Naive B cell (primary cell): ENCODE results near the gene OR6C4. TPM values are rescaled to one million over a fixed set of nuclear protein-coding genes. Genes with fewer than 3 reads are reported as not detected.
"Not testable (repeated sequence)": the region's sequence is repeated elsewhere in the genome, so short reads cannot be mapped to it uniquely, and the experiment has no call there.

Source experiments
- ATAC-seq, 2 donors: fragments of 150-1000 bp; cut with Tn5 transposase; 2 replicates each; pipeline ENCODE4 v1.10.0; 2021; ENCODE audit warnings: low read depth in 2 of 2, mild to moderate bottlenecking in 2 of 2, moderate library complexity in 2 of 2
- DNase-seq: peaks from one replicate; pipeline ENCODE4 v3.0.0; 2022
- H3K27ac Mint-ChIP-seq, 6 donors: one replicate each; pipeline ENCODE4 v1.8.0; 2020 to 2022; ENCODE audit warnings: mild to moderate bottlenecking in 6 of 6, mixed read lengths in 6 of 6, moderate library complexity in 5 of 6, inconsistent platforms in 2 of 6
- H3K27me3 Mint-ChIP-seq, 3 donors: one replicate each; pipeline ENCODE4 v1.8.0; 2021 to 2022; ENCODE audit warnings: mixed read lengths in 3 of 3, mild to moderate bottlenecking in 1 of 3
- H3K36me3 Mint-ChIP-seq, 2 donors: one replicate each; pipeline ENCODE4 v1.8.0; 2020 to 2022; ENCODE audit warnings: mixed read lengths in 2 of 2, inconsistent platforms in 1 of 2, mild to moderate bottlenecking in 1 of 2
- H3K4me1 Mint-ChIP-seq, 3 donors: one replicate each; pipeline ENCODE4 v1.8.0; 2020 to 2022; ENCODE audit warnings: mixed read lengths in 3 of 3, inconsistent platforms in 1 of 3, mild to moderate bottlenecking in 1 of 3, moderate library complexity in 1 of 3
- H3K4me3 Mint-ChIP-seq, 8 donors: one replicate each; pipeline ENCODE4 v1.8.0; 2020 to 2022; ENCODE audit warnings: mild to moderate bottlenecking in 8 of 8, mixed read lengths in 8 of 8, moderate library complexity in 8 of 8, inconsistent platforms in 2 of 8
- H3K9me3 Mint-ChIP-seq, 7 donors: one replicate each; pipeline ENCODE4 v1.8.0; 2020 to 2022; ENCODE audit warnings: mixed read lengths in 7 of 7, mild to moderate bottlenecking in 5 of 7, inconsistent platforms in 2 of 7, moderate library complexity in 1 of 7
- polyA plus RNA-seq, 6 donors: library from polyadenylated mRNA; unstranded; fragments of 300-500 nt; fragmentation: Illumina TruSeq; gene quantifications; one replicate each; pipeline ENCODE4 v1.2.3, GENCODE V29; 2021; ENCODE audit warnings: low read depth in 6 of 6

Gene OR6C4
- polyA plus RNA-seq = not detected

DNA sequence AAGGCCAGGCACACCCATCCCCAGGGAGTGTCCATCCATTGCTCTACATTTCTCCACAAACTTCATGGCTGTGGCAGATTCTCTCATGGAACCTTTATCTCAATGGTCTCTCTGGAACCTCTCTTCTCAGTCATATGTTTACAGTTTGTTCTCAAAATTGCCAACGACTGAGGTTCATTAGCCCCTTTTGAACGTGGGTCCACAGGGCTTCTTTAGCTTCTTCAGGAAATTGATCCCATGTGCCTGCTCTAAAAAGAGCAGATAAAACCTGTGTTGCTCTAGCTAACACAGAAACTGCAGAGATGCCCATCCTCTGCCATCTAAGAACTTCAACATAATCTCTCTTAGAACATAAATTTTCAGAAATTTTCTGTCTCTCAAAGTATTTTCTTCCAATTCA is at the start of gene OR6C4:
OR6C4 (plus strand) TSS at position 301 of the 400 bp plus-strand sequence. CDS start 1,625 bp downstream, outside the sequence.
- no peak within 1 kb of the TSS for H3K27ac Mint-ChIP-seq
- H3K4me1 Mint-ChIP-seq = no peaks in the 10 kb centered on the region
- no peak for DNase-seq
- H3K4me3 Mint-ChIP-seq = no peak within 1 kb of the TSS
- H3K27me3 Mint-ChIP-seq = peaks cover 16 to 34% (median 23%) of the 10 kb centered on the region in 3 donors
- no peak for ATAC-seq
- H3K9me3 Mint-ChIP-seq = peaks cover 0 to 18% (median 11%) of the 10 kb centered on the region in 7 donors
- peaks cover 0 to 4% of the 10 kb centered on the region in 2 donors for H3K36me3 Mint-ChIP-seq

- no peak for ATAC-seq
- H3K27me3 Mint-ChIP-seq = peaks cover 0 to 13% (median 5%) of the 10 kb centered on the region in 3 donors
- no peaks in the 10 kb centered on the region for H3K36me3 Mint-ChIP-seq
- peaks cover 4 to 15% (median 6%) of the 10 kb centered on the region in 3 donors for H3K4me1 Mint-ChIP-seq
- H3K4me3 Mint-ChIP-seq = no peak overlapping the region
- H3K9me3 Mint-ChIP-seq = peaks cover 0 to 2% (median 0%) of the 10 kb centered on the region in 7 donors
- no peak for DNase-seq
- H3K27ac Mint-ChIP-seq = no peak overlapping the region
Measured at GRCh38 chr12:55499810-55500252, 49.6 kb upstream of the OR6C4 start.

DNA sequence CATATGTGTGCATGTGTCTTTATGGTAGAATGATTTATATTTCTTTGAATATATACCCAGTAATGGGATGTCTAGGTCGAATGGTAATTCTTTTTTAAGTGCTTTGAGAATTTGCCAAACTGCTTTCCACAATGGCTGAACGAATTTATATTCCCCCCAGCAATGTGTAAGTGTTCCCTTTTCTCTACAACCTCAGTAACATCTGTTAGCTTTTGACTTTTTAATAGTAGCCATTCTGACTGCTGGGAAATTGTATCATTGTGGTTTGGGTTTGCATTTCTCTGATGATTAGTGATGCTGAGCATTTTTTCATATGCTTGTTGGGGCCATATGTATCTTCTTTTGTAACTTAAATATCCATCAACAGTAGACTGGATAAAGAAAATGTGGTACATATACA is 47.8 kb upstream of the OR6C4 start:
- Mint-ChIP-seq H3K4me1 (peaks cover 4 to 15% (median 6%) of the 10 kb centered on the region in 3 donors), H3K27ac (no peak overlapping the region), H3K4me3 (no peak overlapping the region), H3K9me3 (peaks cover 0 to 7% (median 0%) of the 10 kb centered on the region in 7 donors), H3K36me3 (no peaks in the 10 kb centered on the region), H3K27me3 (peaks cover 0 to 6% (median 5%) of the 10 kb centered on the region in 3 donors)
- ATAC-seq (no peak), DNase-seq (no peak)

DNA sequence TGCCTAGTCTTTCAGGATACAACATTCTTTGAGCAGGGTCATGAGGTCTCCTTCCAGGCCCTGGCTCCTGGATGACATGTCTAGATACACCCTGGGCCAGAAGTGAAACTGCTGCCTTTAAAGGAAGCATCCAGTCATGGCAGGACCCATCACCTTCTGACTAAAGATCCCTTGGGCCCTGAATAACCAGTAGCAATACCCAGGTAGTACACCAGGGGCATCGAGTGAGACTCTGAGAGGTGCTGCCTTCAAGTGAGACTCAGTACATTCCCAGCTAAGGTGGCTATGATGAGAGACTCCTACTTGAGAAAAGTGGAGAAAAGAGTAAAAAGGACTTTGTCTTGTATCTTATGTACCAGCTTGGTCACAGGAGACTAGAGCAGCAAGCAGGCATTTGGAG is 33.7 kb upstream of the OR6C4 start:
- DNase-seq (no peak), ATAC-seq (peak in 1 of 2 donors; percentile 30)
- H3K4me3 Mint-ChIP-seq = no peak overlapping the region
- peaks cover 23 to 40% (median 34%) of the 10 kb centered on the region in 3 donors for H3K27me3 Mint-ChIP-seq
- no peaks in the 10 kb centered on the region for H3K4me1 Mint-ChIP-seq
- peaks cover 7 to 22% of the 10 kb centered on the region in 2 donors for H3K36me3 Mint-ChIP-seq
- H3K27ac Mint-ChIP-seq = peak overlapping the region in 1 of 6 donors; percentile 11
- H3K9me3 Mint-ChIP-seq = peaks cover 4 to 14% (median 9%) of the 10 kb centered on the region in 7 donors

GRCh38 chr12:55516391-55516790 is 33.0 kb upstream of the OR6C4 start:
- no peak overlapping the region for H3K4me3 Mint-ChIP-seq
- H3K9me3 Mint-ChIP-seq = peaks cover 4 to 16% (median 9%) of the 10 kb centered on the region in 7 donors
- no peak overlapping the region for H3K27ac Mint-ChIP-seq
- H3K27me3 Mint-ChIP-seq = peaks cover 23 to 40% (median 34%) of the 10 kb centered on the region in 3 donors
- peaks cover 7 to 22% of the 10 kb centered on the region in 2 donors for H3K36me3 Mint-ChIP-seq
- DNase-seq = no peak
- no peak for ATAC-seq
- H3K4me1 Mint-ChIP-seq = no peaks in the 10 kb centered on the region

- Mint-ChIP-seq H3K27ac (peak overlapping the region in 1 of 6 donors; percentile 36), H3K27me3 (peaks cover 16 to 39% (median 19%) of the 10 kb centered on the region in 3 donors), H3K9me3 (peaks cover 0 to 18% (median 11%) of the 10 kb centered on the region in 7 donors)
- ATAC-seq, H3K4me3 Mint-ChIP-seq, H3K4me1 Mint-ChIP-seq, DNase-seq, H3K36me3 Mint-ChIP-seq: not testable (repeated sequence)
Measured at GRCh38 chr12:55548235-55548634, 1.2 kb upstream of the OR6C4 start.

DNA sequence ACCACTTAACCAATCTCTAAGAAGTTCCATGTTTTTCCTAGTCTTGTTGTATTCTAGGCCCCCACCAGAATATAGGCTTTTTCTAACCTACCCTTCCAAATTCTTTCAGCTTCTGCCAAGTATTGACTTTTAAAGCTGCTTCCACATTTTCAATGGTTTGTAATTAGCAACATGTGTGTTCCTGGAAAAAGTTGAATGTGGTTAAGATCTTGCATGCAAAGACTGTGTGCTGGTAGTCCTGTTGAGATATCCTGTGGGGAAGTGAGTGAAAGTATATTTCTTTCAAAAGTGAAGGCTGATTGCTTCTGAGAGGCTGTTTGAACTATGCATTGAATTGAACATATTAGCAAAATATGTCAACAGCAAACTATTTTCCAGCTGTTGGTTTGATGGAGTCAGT is 646 bp upstream of the OR6C4 start:
- Mint-ChIP-seq H3K9me3 (peaks cover 0 to 18% (median 11%) of the 10 kb centered on the region in 7 donors), H3K4me1 (no peaks in the 10 kb centered on the region), H3K4me3 (no peak overlapping the region), H3K36me3 (peaks cover 0 to 4% of the 10 kb centered on the region in 2 donors), H3K27ac (no peak overlapping the region), H3K27me3 (peaks cover 16 to 35% (median 19%) of the 10 kb centered on the region in 3 donors)
- ATAC-seq (no peak), DNase-seq (no peak)

DNA sequence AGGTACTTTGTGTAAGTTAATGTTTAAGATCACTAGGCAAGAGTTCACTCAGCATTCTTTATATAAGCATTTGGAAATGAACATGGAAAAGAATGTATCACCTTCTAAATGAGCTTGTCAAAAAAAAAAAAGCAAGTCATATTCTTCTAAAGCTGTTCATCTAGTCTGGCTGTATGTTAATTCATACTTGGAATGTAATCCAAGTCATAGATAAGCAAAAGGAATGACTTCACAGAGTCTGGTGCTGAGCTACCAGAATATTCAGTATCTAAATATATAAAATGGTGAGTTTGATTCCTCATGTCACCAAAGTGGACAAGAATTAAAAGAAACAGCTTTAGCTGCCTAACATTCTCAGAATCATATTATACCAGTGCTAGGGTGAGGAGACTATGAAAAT is 4.9 kb downstream of the OR6C4 start:
- Mint-ChIP-seq H3K9me3 (peaks cover 6 to 46% (median 24%) of the 10 kb centered on the region in 7 donors), H3K27me3 (peaks cover 0 to 27% (median 19%) of the 10 kb centered on the region in 3 donors), H3K27ac (no peak overlapping the region), H3K4me1 (no peaks in the 10 kb centered on the region), H3K4me3 (no peak overlapping the region), H3K36me3 (peaks cover 0 to 7% of the 10 kb centered on the region in 2 donors)
- ATAC-seq (no peak), DNase-seq (no peak)

- H3K27ac Mint-ChIP-seq, H3K4me3 Mint-ChIP-seq, ATAC-seq, H3K4me1 Mint-ChIP-seq, DNase-seq: not testable (repeated sequence)
- peaks cover 13 to 29% of the 10 kb centered on the region in 2 donors for H3K36me3 Mint-ChIP-seq
- H3K9me3 Mint-ChIP-seq = peaks cover 19 to 58% (median 47%) of the 10 kb centered on the region in 7 donors
- H3K27me3 Mint-ChIP-seq = peaks cover 0 to 19% (median 10%) of the 10 kb centered on the region in 3 donors
Measured at GRCh38 chr12:55570060-55570459, 20.7 kb downstream of the OR6C4 start.

DNA sequence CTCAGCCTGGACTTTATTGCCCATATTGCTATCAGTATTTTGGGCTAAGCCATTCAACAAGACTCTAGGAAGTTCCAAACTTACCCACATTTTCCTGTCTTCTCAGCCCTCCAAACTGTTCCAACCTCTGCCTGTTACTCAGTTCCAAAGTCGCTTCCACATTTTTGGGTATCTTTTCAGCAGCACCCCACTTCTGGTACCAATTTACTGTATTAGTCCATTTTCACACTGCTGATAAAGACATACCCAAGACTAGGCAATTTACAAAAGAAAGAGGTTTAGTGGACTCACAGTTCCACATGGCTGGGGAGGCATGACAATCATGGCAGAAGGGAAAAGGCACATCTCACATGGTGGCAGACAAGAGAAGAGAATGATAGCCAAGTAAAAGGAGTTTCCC is 21.3 kb downstream of the OR6C4 start:
- H3K27ac Mint-ChIP-seq, ATAC-seq: not testable (repeated sequence)

DNA sequence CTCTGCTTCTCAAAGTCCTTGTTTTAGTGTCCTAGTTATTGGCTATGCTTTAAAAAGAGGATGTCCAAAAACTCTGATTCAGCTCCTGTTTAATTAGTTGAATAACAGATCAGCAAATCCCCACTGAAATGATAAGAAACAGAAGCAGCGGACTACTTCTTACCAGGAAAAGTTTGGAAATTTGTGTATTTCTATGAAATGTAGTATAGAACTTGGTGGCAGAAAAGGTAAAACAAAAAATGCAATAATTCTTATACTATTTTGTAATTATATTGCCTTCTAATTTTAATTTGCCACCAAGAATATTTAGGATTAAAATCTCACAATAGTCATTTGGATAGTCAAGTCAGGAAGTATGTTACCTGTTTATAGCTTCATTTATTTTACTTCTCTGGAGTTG is 22.8 kb downstream of the OR6C4 start, which contains the start of gene OR2AP1:
OR2AP1 (plus strand) TSS at position 301 of the 400 bp plus-strand sequence. CDS start 1,947 bp downstream, outside the sequence.
- DNase-seq (no peak), ATAC-seq (no peak)
- Mint-ChIP-seq H3K27me3 (peaks cover 0 to 21% (median 10%) of the 10 kb centered on the region in 3 donors), H3K4me1 (no peaks in the 10 kb centered on the region), H3K27ac (no peak within 1 kb of the TSS), H3K9me3 (peaks cover 17 to 55% (median 44%) of the 10 kb centered on the region in 7 donors), H3K36me3 (peaks cover 13 to 29% of the 10 kb centered on the region in 2 donors), H3K4me3 (no peak within 1 kb of the TSS)

More for the DNA sequence above, 21.3 kb downstream of the OR6C4 start:
- peaks cover 19 to 59% (median 47%) of the 10 kb centered on the region in 7 donors for H3K9me3 Mint-ChIP-seq
- H3K27me3 Mint-ChIP-seq = peaks cover 0 to 21% (median 10%) of the 10 kb centered on the region in 3 donors
- H3K4me3 Mint-ChIP-seq, DNase-seq, H3K4me1 Mint-ChIP-seq: not testable (repeated sequence)
- peaks cover 13 to 29% of the 10 kb centered on the region in 2 donors for H3K36me3 Mint-ChIP-seq

GRCh38 chr12:55582066-55582465 is 32.7 kb downstream of the OR6C4 start:
- peaks cover 23 to 50% (median 45%) of the 10 kb centered on the region in 3 donors for H3K27me3 Mint-ChIP-seq
- peaks cover 5 to 26% (median 15%) of the 10 kb centered on the region in 7 donors for H3K9me3 Mint-ChIP-seq
- DNase-seq = no peak
- peaks cover 0 to 13% of the 10 kb centered on the region in 2 donors for H3K36me3 Mint-ChIP-seq
- no peaks in the 10 kb centered on the region for H3K4me1 Mint-ChIP-seq
- no peak overlapping the region for H3K27ac Mint-ChIP-seq
- H3K4me3 Mint-ChIP-seq = no peak overlapping the region
- no peak for ATAC-seq

DNA sequence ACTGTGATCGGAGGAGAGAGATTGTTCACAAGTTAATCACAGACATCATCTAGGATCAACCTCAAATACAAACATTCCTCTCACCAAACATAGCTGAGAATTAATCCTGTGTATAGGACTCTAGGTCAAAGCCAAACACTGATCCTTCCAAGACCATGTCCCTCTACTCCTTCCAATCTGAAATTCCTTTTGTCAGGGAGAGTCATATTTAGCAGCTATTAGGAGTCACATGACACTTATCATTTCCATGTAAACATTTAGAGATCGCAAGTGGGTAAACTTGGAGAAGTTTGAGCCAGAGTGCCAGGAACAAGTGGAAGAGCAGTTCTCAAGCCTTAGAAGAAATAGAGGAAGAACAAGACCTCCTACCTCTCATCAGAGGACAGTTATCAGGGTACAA is 36.4 kb downstream of the OR6C4 start:
- H3K27ac Mint-ChIP-seq = no peak overlapping the region
- DNase-seq (no peak), ATAC-seq (no peak)
- no peaks in the 10 kb centered on the region for H3K4me1 Mint-ChIP-seq
- peaks cover 0 to 16% (median 3%) of the 10 kb centered on the region in 7 donors for H3K9me3 Mint-ChIP-seq
- no peak overlapping the region for H3K4me3 Mint-ChIP-seq
- H3K27me3 Mint-ChIP-seq = peaks cover 17 to 45% (median 40%) of the 10 kb centered on the region in 3 donors
- peaks cover 0 to 6% of the 10 kb centered on the region in 2 donors for H3K36me3 Mint-ChIP-seq

- not testable (repeated sequence) for H3K4me3 Mint-ChIP-seq, DNase-seq, H3K27ac Mint-ChIP-seq, ATAC-seq, H3K4me1 Mint-ChIP-seq
- H3K27me3 Mint-ChIP-seq = peaks cover 10 to 55% (median 32%) of the 10 kb centered on the region in 3 donors
- H3K36me3 Mint-ChIP-seq = peaks cover 0 to 18% of the 10 kb centered on the region in 2 donors
- H3K9me3 Mint-ChIP-seq = peaks cover 5 to 34% (median 15%) of the 10 kb centered on the region in 7 donors
Measured at GRCh38 chr12:55590152-55590551, 40.8 kb downstream of the OR6C4 start.
